Stimulated activated CD8-positive, alpha-beta memory T cell treated with anti-CD3 and anti-CD28 coated beads, Interleukin-12 subunit alpha, Interleukin-12 subunit beta, amount 100 ng/mL, for 4 hours (primary cell): ENCODE measurements around the gene AZU1.

Experiments
- DNase-seq: peaks from one replicate; pipeline ENCODE4 v3.0.0-alpha.2; 2020; ENCODE audit warnings: low read depth

Gene AZU1

GRCh38 chr19:827710-828321 lies at the start of gene AZU1:
TSS of gene AZU1 (plus strand) at chr19:827837. CDS start at chr19:827847, 10 bp downstream.
- no peak for DNase-seq

- DNase-seq: no peak
Observed at GRCh38 chr19:778910-779653, 48.6 kb upstream of the AZU1 start.

GRCh38 chr19:780935-781334 lies 46.7 kb upstream of the AZU1 start:
- DNase-seq: no peak

- DNase-seq: no peak
Observed at GRCh38 chr19:781800-782184, 45.8 kb upstream of the AZU1 start.

GRCh38 chr19:782185-782877 lies 45.3 kb upstream of the AZU1 start:
- no peak for DNase-seq

GRCh38 chr19:782878-783668 lies 44.6 kb upstream of the AZU1 start:
- no peak for DNase-seq

GRCh38 chr19:784541-784940 lies 43.1 kb upstream of the AZU1 start:
- DNase-seq: no peak

- no peak for DNase-seq
Observed at GRCh38 chr19:787536-787935, 40.1 kb upstream of the AZU1 start.

- DNase-seq: no peak
Observed at GRCh38 chr19:788686-788982, 39.0 kb upstream of the AZU1 start.

GRCh38 chr19:788983-789700 lies 38.5 kb upstream of the AZU1 start:
- no peak for DNase-seq

GRCh38 chr19:789701-790060 lies 38.0 kb upstream of the AZU1 start:
- no peak for DNase-seq

- DNase-seq: no peak
Observed at GRCh38 chr19:791007-791566, 36.5 kb upstream of the AZU1 start.

- DNase-seq: no peak
Observed at GRCh38 chr19:791567-792305, 35.9 kb upstream of the AZU1 start.

GRCh38 chr19:792306-792885 lies 35.2 kb upstream of the AZU1 start:
- DNase-seq: no peak

- DNase-seq: no peak
Observed at GRCh38 chr19:793806-794205, 33.8 kb upstream of the AZU1 start.

- DNase-seq: no peak
Observed at GRCh38 chr19:795073-795611, 32.5 kb upstream of the AZU1 start.

GRCh38 chr19:795691-796581 lies 31.7 kb upstream of the AZU1 start:
- no peak for DNase-seq

- DNase-seq: peak; percentile 98
Observed at GRCh38 chr19:796692-797527, 30.7 kb upstream of the AZU1 start, which contains the start of gene PTBP1. TSS of gene PTBP1 (plus strand) at chr19:797452. CDS start at chr19:797498, 46 bp downstream.
